AG09309 (cell line): ENCODE results near the gene ETV4.

Experiments
- DNase-seq: peaks from one replicate; pipeline ENCODE4 v3.0.0-alpha.2; 2010; ENCODE audit warnings: low read depth
- H3K4me3 ChIP-seq: 2 replicates; pipeline ENCODE4 v1.5.1; 2011; ENCODE audit warnings: mild to moderate bottlenecking, low read depth, low read length, moderate library complexity; ENCODE audit not compliant: control insufficient read depth
- TF ChIP-seq, protein P1 (sequence below): IDR thresholded peaks from 2 replicates; pipeline ENCODE4 v1.5.1; 2011; ENCODE audit warnings: mild to moderate bottlenecking, low read depth, low read length, inconsistent platforms; ENCODE audit not compliant: insufficient read depth, control insufficient read depth; ENCODE audit errors: missing control alignments

ETV4 gene

DNA sequence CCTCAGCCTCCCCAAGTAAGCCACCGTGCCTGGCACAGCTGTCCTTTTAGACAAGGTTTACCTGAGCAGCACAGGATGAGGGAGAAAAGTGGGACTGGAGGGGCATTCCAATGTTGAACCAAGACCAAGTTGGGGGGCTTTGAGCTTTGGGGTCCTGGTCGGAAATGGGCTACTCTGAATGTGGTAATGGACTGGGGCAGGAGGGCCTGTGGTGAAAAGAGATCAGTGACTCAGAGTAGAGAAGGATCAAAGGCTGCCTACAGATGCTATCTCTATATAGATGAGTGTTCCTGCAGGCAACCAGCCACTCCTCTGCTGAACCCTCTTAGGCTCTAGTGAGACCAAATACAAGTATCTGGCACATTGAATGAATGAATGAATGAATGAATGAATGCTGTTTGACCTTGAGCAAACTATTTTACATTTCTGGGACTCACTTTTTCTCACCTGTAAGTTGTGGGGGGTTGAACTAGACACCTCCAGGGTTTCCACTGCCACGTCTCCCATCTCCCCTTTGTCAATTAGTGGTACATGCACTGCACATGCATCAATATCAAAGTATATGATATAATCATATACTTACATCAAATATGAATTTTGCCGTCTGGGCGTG lies 26.3 kb upstream of the ETV4 start:
- DNase-seq = no peak
- TF ChIP-seq, protein P1, sequence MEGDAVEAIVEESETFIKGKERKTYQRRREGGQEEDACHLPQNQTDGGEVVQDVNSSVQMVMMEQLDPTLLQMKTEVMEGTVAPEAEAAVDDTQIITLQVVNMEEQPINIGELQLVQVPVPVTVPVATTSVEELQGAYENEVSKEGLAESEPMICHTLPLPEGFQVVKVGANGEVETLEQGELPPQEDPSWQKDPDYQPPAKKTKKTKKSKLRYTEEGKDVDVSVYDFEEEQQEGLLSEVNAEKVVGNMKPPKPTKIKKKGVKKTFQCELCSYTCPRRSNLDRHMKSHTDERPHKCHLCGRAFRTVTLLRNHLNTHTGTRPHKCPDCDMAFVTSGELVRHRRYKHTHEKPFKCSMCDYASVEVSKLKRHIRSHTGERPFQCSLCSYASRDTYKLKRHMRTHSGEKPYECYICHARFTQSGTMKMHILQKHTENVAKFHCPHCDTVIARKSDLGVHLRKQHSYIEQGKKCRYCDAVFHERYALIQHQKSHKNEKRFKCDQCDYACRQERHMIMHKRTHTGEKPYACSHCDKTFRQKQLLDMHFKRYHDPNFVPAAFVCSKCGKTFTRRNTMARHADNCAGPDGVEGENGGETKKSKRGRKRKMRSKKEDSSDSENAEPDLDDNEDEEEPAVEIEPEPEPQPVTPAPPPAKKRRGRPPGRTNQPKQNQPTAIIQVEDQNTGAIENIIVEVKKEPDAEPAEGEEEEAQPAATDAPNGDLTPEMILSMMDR = no peak
- H3K4me3 ChIP-seq = no peak overlapping the region

DNA sequence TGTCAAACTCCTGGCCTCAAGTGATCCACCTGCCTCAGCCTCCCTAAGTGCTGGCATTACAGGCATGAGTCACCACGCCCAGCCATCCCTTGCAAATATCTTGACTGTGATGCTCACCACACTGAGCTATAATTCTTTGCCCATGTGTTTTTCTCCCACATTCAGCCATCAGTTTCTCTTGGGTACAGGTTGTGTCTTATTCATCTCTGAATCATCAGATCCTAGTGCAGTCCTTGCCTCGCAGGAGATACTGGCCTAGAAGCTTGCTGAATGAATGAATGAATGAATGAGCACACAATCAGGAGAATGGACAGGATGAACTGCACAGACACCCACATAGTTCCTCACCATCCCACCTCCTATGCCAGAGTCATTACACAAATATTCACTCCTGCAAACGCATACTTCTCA lies 24.4 kb upstream of the ETV4 start:
- TF ChIP-seq, protein P1 = no peak
- no peak for DNase-seq
- H3K4me3 ChIP-seq = no peak overlapping the region

DNA sequence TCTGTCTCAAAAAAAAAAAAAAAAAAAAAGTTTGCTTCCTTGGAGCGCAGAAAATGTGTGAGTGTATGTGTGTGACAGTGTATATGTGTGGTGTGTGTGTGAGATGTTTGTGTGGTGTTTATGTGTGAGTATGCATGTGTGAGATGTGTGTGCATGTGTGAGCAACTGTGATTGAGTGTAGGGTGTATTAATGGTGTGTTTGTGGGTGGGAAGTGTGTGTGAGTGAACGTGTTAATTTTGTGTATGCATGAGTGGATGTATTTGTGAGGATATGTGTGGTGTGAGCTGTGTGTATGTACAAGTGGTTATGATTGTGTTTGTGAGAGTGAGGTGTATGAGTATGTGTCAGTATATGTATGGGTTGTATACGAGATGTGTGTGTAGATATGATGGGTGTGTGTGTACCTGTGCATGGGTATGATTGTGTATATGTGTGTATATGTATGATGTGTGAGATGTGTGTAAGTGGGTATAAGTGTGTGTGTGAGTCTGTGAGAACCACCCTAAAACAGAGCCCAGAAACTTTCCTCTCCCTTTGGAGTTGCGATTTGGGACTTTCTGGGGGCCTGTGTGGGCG lies 22.5 kb upstream of the ETV4 start:
- DNase-seq = no peak
- no peak overlapping the region for H3K4me3 ChIP-seq
- TF ChIP-seq, protein P1 = no peak

DNA sequence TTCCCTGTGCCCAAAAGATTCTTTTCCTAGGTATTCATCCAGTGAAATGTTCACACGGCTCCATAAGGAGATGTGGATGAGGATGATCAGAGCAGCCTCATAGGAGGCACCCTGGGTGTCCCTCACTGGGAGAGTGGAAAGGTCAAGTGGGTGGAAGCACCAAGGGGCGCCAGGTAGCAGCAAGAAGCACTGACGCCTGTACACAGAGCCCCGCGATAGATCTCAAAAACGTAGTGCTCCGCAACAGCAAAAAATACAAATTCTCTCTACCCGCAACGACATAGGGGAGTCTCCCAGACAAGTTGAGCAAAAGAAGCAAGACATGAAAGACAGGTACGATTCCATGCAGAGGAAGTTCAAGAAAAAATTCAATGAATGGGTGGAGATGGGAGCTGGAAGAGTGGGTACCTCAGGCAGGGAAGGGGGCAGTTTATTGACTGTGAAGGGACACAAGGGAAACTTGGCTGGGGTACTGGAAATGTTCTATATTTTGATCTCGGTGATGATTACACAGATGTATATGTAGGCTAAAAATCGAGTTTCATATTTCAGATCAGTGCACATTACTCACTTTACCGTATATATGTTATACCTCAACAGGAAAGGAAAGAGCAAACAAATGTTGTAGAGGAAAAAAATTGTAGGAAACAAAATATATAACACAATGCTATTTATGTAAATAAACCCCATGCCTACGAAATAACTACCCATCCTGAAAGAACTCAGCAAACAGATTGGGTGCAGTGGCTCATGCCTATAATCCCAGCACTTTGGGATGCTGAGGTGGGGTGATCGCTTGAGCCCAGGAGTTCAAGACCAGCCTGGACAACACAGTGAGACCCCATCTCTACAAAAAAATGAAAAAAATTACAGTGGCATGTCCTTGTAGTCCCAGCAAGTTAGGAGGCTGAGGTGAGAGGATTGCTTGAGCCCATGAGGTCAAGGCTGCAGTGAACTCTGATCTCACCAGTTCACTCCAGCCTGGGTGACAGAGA lies 17.8 kb upstream of the ETV4 start:
- TF ChIP-seq, protein P1 = no peak
- DNase-seq = no peak
- no peak overlapping the region for H3K4me3 ChIP-seq

DNA sequence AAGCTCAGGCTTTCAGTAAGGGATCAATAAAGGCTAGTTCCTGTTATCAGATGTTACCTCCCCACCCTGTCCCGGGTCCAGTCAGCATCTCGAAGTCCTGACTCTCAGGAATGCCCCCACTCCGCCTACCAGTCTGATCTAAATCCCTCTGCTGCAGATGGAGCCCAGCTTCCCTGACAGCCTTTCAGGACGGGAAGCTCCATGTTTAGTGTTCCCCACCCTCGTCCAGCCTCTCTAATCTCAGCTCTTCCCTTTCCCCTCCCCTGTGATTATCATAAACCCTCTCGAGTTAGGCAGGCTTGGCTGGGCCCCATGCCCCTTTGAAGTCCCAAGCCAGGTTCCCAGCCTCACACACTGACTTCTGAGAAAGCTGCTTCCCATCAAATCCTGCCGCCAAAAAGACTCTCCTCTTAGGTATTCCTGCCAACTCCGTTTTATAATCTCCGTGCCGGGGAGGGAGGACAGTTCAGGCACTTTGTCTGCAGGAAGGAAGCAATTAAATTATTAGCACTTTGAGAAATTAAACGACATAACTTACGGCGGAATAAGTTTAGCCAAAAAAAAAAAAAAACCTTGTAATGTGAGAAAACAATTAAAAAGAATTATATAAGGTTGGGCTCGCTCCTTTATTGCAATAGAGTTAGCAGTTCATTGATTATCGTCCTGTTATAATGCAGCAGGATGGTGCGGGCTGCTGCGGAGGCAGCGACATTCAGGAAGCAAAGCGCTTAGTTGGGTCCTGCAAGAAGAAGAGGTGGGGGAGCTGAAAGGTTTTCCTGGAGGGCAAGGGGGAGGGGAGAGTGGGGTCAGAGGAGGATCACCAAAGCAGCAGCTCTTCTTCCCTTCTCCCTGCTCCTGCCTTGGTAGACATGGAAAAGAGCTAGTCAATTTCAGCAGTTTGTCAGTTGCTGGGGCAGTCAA lies 16.8 kb upstream of the ETV4 start:
- TF ChIP-seq, protein P1 = no peak
- no peak overlapping the region for H3K4me3 ChIP-seq
- no peak for DNase-seq
